CD4-positive, alpha-beta T cell treated with Interleukin-10 for 1 hour (primary cell): ENCODE data around the gene ELOVL7.
"Not testable (repeated sequence)": the region's sequence is repeated elsewhere in the genome, so short reads cannot be mapped to it uniquely, and the experiment has no call there.

Source experiments
- DNase-seq: peaks from one replicate; pipeline ENCODE4 v3.0.0-alpha.2; 2020

ELOVL7 gene

GRCh38 chr5:60829490-60830266 lies 14.4 kb downstream of the ELOVL7 start:
- no peak for DNase-seq

GRCh38 chr5:60827201-60827600 lies 16.9 kb downstream of the ELOVL7 start:
- DNase-seq, result no peak

DNA sequence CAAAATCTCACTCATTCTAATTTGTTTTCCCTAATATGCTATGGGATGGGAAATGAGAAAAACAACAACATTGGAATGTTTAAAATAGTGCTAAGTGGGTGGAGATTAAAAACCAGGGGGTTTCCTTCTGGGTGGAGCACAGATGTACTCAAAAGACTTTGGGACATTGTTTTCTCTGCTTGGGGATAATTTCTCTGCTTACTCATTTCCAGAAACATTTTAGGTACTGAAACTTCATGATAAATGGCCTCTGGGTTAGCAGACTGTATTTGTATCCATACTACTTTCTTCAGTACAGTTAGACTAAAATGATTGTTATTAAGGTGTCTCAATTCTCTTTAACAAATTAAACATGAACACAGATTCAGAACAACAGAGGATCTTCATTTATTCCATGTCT lies 17.4 kb downstream of the ELOVL7 start:
- no peak for DNase-seq

DNA sequence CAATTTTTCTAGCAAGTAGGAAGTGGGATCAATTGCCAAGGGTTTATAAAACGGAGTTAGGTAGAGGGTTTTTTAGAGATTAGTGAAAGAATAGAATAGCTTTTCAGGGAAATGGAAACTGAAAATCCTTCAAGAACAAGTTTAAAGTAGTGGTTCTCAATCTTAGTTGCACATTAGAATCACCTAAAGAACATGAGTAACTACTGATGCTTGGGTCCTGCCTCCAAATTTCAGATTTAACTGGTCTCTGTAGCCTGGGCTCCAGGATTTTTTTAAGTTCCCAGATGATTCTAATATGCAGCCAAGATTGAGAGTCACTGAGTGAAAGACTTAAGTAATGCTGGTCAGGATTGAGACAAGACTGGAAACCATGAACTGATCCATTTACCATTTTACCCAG lies 20.5 kb downstream of the ELOVL7 start:
- DNase-seq, result no peak

DNA sequence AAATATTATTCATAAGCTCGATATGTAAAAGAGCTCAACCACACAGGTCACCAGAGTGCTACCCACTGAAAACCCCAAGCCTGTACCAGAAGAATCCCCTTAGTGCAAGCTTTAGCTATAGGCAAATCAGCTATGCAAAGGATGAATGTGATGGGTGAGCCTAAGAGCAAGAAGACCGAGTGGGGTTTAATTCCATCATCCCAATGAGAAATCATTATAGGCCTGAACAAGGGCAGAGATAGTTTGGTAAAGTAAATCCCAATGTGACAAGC lies 21.8 kb downstream of the ELOVL7 start:
- no peak for DNase-seq

- DNase-seq, result no peak
Measured at GRCh38 chr5:60821488-60822284, 22.4 kb downstream of the ELOVL7 start.

- no peak for DNase-seq
Measured at GRCh38 chr5:60820593-60821487, 23.2 kb downstream of the ELOVL7 start.

- DNase-seq, result not testable (repeated sequence)
Measured at GRCh38 chr5:60816138-60816537, 27.9 kb downstream of the ELOVL7 start.

DNA sequence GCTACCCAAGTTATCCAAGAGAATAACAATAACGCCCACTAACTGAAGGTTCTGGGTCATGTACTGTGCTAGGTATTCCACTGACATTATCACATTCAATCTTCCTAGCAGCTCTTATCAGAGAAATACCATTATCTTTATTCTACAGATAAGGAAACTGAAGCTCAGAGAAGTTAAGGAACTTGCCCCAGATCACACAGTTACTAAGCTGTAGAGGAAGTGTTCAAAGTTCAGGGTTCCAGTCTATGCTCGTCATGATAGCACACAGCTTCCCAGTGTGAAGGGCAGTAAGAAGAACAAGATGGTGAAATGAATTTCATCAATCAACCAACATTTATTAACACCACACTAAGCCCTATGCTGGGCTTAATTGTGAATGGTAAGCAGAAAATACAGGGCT lies 29.6 kb downstream of the ELOVL7 start:
- no peak for DNase-seq

- DNase-seq, result no peak
Measured at GRCh38 chr5:60812426-60812825, 31.6 kb downstream of the ELOVL7 start.

DNA sequence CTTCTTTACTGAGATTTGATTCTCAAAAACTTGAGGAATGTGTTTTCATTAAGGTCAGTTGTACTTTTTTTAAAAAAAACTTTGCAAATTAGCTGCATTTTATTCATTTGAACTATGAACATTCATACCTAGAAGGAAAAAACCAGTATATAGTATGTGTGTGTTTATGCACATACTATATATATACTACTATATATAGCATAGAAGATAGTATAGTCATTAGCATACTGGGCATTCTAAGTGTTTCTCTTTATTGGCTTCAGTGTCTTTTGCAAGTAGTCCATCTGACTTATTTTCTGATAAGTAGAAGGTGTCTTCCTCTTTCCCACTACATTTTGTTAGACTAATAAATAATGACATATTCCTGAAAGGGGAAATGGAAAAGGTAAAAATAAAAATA lies 33.0 kb downstream of the ELOVL7 start:
- no peak for DNase-seq

- no peak for DNase-seq
Measured at GRCh38 chr5:60810438-60811085, 33.5 kb downstream of the ELOVL7 start.

DNA sequence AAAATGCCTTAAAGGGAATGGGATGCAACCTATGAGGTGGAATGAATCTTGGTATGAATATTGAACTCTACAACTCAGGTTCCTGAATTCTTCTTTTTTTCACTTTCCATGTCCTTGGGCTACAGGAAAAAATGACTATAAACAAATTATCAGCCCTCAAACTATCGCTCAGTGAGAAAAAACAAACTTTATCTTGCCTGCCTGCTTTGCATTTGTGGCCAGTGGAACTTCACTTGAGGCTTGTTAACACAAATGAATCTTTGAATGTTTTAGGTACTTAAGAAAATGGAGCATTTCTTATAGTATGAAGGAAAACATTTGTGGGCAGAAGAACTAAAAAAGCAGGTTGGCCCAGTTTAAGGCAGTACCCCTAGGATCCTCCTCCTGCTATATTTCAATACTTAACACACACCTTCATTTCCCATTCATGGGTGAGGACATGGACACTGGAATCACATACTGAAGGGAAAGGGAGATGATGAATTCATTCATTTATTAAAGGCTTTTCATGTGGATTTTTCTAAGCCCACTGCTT lies 34.1 kb downstream of the ELOVL7 start:
- DNase-seq, result no peak

- no peak for DNase-seq
Measured at GRCh38 chr5:60806591-60807243, 37.4 kb downstream of the ELOVL7 start.

- DNase-seq, result no peak
Measured at GRCh38 chr5:60805463-60805862, 38.6 kb downstream of the ELOVL7 start.

- DNase-seq, result no peak
Measured at GRCh38 chr5:60803712-60804111, 40.4 kb downstream of the ELOVL7 start.

DNA sequence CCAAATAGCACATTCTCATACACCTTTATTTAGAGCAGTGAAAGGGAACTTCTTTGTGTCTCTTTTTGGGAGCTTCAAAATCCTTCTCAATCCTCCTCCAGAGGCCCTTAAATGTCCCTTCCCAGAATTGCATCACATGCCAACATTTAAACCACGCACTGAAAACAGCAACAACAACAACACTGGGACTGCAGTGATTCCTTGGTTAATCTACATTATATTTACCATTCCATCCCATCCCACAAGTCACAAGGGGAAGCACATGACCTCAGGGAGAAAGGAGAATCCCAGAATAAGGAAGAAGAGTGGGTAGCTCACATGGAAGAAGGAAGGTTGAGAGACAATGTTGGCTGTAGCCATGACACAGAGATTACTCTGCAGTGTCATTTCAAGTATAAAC lies 41.1 kb downstream of the ELOVL7 start:
- no peak for DNase-seq

DNA sequence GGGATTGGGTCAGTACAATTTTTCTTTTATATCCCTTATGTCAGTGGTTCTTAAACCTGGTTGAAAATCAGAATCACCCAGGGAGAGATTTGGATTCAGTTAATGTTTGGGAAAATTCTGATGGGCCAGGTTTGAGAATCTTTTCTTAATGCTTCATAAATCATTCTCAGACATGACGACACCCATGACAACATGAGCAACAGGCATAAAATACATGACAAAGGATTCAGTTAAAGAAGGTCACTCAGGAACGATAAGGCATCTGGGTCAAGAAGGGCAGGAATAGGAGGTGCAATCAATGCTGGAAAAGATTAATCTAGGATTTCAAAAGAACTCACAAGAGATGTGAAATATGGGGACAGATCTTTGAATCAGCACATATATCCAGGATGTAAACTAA lies 41.8 kb downstream of the ELOVL7 start:
- DNase-seq, result no peak

DNA sequence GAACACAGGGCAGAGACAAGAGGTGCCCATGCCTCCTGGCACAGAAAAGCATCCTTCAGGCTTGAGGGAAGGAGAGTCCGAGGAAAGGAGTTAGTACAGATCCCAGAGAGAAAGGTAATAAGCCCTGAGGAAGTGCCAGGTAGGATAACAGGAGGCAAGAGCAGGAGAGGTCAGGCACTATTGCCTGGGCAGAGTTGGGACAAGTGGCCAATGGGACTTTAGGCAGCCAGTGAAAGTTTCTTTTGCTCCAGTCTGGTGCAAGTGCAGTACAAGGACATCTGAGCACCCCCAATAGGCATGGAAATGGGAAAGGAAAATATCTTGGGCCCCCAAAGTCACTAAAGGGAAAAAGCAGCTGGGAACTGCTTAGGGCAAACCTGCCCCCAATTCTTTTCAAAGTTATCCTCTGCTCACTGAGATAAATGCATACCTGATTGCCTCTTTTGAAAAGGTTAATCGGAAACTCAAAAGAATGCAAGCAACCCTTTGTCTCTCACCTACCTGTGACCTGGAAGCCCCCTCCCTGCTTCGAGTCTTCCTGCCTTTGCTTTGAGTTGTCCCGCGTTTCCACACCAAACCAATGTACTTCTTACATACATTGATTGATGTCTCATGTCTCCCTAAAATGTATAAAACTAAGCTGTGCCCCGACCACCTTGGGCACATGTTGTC lies 46.5 kb downstream of the ELOVL7 start:
- no peak for DNase-seq

GRCh38 chr5:60795424-60795950 lies 48.6 kb downstream of the ELOVL7 start:
- not testable (repeated sequence) for DNase-seq

- no peak for DNase-seq
Measured at GRCh38 chr5:60794691-60795090, 49.4 kb downstream of the ELOVL7 start.
